Subcutaneous adipose tissue (tissue), 4 donors: Measurements from ENCODE around the gene SCIN. TPM values are rescaled to one million over a fixed set of nuclear protein-coding genes. Genes with fewer than 3 reads are reported as not detected.

Source experiments
- total RNA-seq, 4 donors: library from RNA; depleted of rRNA; stranded (reverse); fragments of >200 nt; gene quantifications; one replicate each; pipeline ENCODE4 v1.1.0, GENCODE V29; 2016
- TF ChIP-seq, protein P1 (sequence below): fragments of 450-650 bp; IDR thresholded peaks from one replicate; pipeline ENCODE4 v1.5.1; 2016; ENCODE audit warnings: low read depth, mild to moderate bottlenecking, control low read depth, antibody characterized with exemption, moderate library complexity

Gene SCIN
- total RNA-seq, 4 donors from 2014 or later, result 0.94 to 11.9 (median 3.2) TPM

GRCh38 chr7:12683678-12684585 is 113.4 kb downstream of the SCIN start:
- TF ChIP-seq, protein P1, sequence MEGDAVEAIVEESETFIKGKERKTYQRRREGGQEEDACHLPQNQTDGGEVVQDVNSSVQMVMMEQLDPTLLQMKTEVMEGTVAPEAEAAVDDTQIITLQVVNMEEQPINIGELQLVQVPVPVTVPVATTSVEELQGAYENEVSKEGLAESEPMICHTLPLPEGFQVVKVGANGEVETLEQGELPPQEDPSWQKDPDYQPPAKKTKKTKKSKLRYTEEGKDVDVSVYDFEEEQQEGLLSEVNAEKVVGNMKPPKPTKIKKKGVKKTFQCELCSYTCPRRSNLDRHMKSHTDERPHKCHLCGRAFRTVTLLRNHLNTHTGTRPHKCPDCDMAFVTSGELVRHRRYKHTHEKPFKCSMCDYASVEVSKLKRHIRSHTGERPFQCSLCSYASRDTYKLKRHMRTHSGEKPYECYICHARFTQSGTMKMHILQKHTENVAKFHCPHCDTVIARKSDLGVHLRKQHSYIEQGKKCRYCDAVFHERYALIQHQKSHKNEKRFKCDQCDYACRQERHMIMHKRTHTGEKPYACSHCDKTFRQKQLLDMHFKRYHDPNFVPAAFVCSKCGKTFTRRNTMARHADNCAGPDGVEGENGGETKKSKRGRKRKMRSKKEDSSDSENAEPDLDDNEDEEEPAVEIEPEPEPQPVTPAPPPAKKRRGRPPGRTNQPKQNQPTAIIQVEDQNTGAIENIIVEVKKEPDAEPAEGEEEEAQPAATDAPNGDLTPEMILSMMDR, result no peak

- TF ChIP-seq, protein P1, result no peak
These were observed 114.2 kb downstream of the SCIN start for GRCh38 chr7:12684733-12685132.

DNA sequence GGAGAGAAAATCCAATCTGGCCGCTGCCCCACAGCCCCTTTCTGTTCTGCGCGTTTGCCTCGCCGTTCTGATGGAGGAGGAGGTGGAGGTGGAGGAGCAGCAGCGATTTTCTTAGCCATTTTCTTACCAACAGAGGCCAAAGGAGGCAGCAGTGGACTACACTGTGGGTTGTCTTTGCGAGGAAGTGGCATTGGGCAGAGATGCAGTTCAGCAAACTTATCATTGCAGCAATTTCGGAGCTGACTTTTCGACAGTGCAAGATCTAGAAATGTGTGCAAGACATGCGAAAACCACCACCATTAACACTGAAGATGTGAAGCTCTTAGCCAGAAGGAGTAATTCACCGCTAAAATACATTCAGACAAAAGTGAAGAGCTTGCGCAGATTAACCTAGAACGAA is 115.0 kb downstream of the SCIN start:
- TF ChIP-seq, protein P1, result no peak

GRCh38 chr7:12686234-12686890 is 115.8 kb downstream of the SCIN start:
- TF ChIP-seq, protein P1, result no peak

DNA sequence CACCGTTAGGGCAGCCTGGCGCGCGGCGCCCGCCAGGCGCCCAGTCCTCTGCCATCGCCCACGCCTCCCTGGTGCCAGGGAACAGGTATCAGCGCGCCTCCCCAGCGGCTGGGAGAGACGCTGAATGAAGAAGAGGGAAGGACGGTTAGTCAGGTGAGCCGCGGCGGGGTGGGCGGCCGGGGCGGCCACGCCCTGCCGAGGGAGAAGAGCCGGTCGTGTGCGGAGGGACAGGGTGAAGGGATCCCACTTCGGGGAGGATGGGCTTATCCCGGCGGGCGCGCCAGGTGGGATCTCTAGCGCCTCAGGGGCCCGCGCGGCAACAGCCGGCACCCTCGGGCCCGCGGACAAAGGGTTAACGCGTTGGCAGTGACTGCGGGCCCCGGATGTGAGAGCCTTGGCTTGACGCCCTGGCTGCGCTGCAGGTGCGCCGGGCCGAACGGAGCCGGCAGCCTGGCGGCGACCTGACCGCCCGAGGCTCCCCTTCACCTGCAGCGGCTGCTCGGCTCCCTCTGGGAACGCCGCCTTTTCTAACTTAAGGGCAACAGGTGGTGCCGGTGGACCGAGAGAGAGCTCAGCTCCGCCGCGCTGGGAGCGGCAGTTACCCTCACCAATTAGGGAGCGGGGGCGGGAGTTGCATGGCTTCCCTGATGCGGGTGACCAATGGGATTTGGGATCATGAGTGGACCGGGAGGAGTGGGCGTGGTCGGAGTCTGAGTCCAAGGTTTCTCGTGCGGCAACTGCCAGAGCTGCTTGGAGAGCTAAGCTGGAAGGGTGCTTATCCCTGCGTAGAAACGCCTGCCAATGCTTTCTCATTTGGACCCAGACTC is 116.6 kb downstream of the SCIN start, which contains the start of gene ARL4A:
Gene ARL4A, plus strand, starts transcription at position 743 of the 827 bp plus-strand sequence. CDS start 622 bp downstream, outside the sequence.
- TF ChIP-seq, protein P1, result no peak

DNA sequence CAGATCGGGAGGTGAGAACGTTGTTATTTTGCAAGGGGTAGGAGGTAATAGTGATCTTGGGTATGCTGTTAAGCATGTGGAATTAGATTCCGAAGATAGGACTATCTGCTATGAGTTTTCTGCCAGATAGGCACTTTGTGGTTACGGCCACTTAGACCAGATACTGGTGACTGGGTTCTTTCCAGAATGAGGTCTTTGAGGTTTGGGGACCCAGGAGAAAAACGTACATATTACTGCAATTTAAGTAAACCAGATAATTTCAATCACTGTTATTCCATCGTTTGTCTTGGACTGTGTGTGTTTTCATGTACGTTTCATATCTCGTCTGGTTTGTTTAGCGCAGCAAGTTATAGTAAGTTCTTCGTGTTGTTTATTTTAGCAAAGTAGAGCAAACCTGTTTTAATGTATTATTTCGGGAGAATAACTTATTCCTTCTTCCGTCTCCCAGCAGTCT is 117.2 kb downstream of the SCIN start:
- TF ChIP-seq, protein P1, result no peak
